K562 (cell line): Measurements from ENCODE around the gene SEMA4G. TPM values are rescaled to one million over a fixed set of nuclear protein-coding genes. Genes with fewer than 3 reads are reported as not detected.

ENCODE experiments used
- ARID4B ChIP-seq: sonication (generic); formaldehyde crosslinking; IDR thresholded peaks from 2 replicates; pipeline ENCODE4 v1.8.0; 2022; ENCODE audit warnings: mild to moderate bottlenecking, missing genetic modification reagents
- MLLT1 ChIP-seq, 2 experiments: fragments of 450-650 bp; IDR thresholded peaks; 2 replicates each; pipeline ENCODE4 v1.6.1; 2016
- PTRF ChIP-seq: fragments of 450-650 bp; IDR thresholded peaks from 2 replicates; pipeline ENCODE4 v1.6.1; 2016; ENCODE audit warnings: mild to moderate bottlenecking, missing genetic modification characterization, missing compliant biosample characterization
- TCF7 ChIP-seq: sonication (generic); IDR thresholded peaks from 2 replicates; pipeline ENCODE4 v1.6.1; 2016; ENCODE audit warnings: antibody characterized with exemption, borderline replicate concordance
- ZNF239 ChIP-seq: fragments of 250-450 bp; sonication (Bioruptor Pico); IDR thresholded peaks from 2 replicates; pipeline ENCODE4 v1.4.0; 2020; ENCODE audit warnings: mild to moderate bottlenecking
- ZNF511 ChIP-seq: sonication (generic); formaldehyde crosslinking; IDR thresholded peaks from 2 replicates; pipeline ENCODE4 v1.8.0; 2022; ENCODE audit warnings: mild to moderate bottlenecking, missing genetic modification reagents
- polyA plus RNA-seq, 8 experiments: library from polyadenylated mRNA; depleted of rRNA in 4 of 8; stranded (reverse) in 5 of 8; unstranded in 3 of 8; fragments of >200 nt; fragmentation: Nextera tagmentation in 2 of 8; fragmentation: Illumina TruSeq in 1 of 8; extraction: Ambion mirVana in 2 of 8; extraction: Trizol in 1 of 8; gene quantifications; 2 replicates each; pipeline versions ENCODE4 v1.2.1 to v1.2.3, GENCODE V29; 2011 to 2014; ENCODE audit warnings: inconsistent platforms in 1 of 8, missing spikeins in 1 of 8
- total RNA-seq, 7 experiments: library from RNA; depleted of rRNA in 6 of 7; stranded (reverse); fragments of >200 nt in 6 of 7; fragmentation: Illumina TruSeq in 2 of 7; extraction: Trizol in 2 of 7; gene quantifications; 2 replicates each; pipeline versions ENCODE4 v1.2.1 to v1.2.3, GENCODE V29; 2011 to 2021; ENCODE audit warnings: low replicate concordance in 1 of 7

The SEMA4G gene
- total and polyA plus RNA-seq, 9 of the 15 experiments (the other 6 are each of a cell fraction or from before 2014, with no cell fraction given), result 0.40 to 7.8 (median 1.8) TPM

GRCh38 chr10:101002456-101002855 lies 33.2 kb downstream of the SEMA4G start (continued):
- no peak for TF ChIP-seq ZNF511
- no peak for TF ChIP-seq ZNF239 (CRISPR knock-in tag)
- TF ChIP-seq ARID4B (CRISPR knock-in tag), result no peak
- no peak for TF ChIP-seq PTRF (tag)
- no peak for TF ChIP-seq TCF7
- TF ChIP-seq MLLT1 (IDR thresholded peaks at IDR 0.05), result no peak
